SK-N-SH (cell line): ENCODE results near the gene CYB561A3. TPM values are rescaled to one million over a fixed set of nuclear protein-coding genes. Genes with fewer than 3 reads are reported as not detected.

ENCODE experiments used
- CTCF ChIA-PET: fragments of 300-600, 350-600 bp; formaldehyde crosslinking; extraction: SDS; loops from one replicate; lab custom pipeline; 2021; lab: Yijun Ruan, JAX
- POLR2A ChIA-PET: fragments of 350-600 bp; sonication (Branson Sonifier 250); formaldehyde crosslinking; extraction: SDS; loops from one replicate; lab custom pipeline; 2020; ENCODE audit warnings: antibody characterized with exemption, inconsistent platforms; lab: Yijun Ruan, JAX
- DNase-seq: peaks from one replicate; pipeline ENCODE4 v3.0.0; 2012
- H2AFZ ChIP-seq: fragments of 200-600 bp; sonication (generic); 2 replicates; pipeline ENCODE4 v1.8.1; 2016; ENCODE audit warnings: antibody characterized with exemption, mild to moderate bottlenecking, low read depth
- H3F3A ChIP-seq: fragments of 200-600 bp; sonication (generic); replicated peaks from 2 replicates; pipeline ENCODE3; 2016; ENCODE audit warnings: antibody characterized with exemption, mild to moderate bottlenecking; ENCODE audit not compliant: insufficient read depth
- H3K27ac ChIP-seq, 2 experiments: fragments of 200-500 bp in 1 of 2; fragments of 200-600 bp in 1 of 2; sonication (Bioruptor generic) in 1 of 2; sonication (generic), shearing (Covaris generic) in 1 of 2; 2 replicates each; pipeline versions ENCODE4 v1.5.1 to v1.6.1; 2014 to 2016; ENCODE audit warnings: low read depth in 2 of 2, inconsistent platforms in 1 of 2, low read length in 1 of 2, mild to moderate bottlenecking in 1 of 2, mixed read lengths in 1 of 2
- H3K27me3 ChIP-seq: fragments of 200-600 bp; sonication (generic), shearing (Covaris generic); 2 replicates; pipeline ENCODE4 v1.6.1; 2016; ENCODE audit warnings: mixed run types; ENCODE audit not compliant: insufficient read depth
- H3K36me3 ChIP-seq, 2 experiments: fragments of 200-500 bp in 1 of 2; fragments of 200-600 bp in 1 of 2; sonication (Bioruptor generic) in 1 of 2; sonication (generic) in 1 of 2; replicated peaks in 1 of 2; 2 replicates each; pipeline versions ENCODE3 to v1.5.1; 2014 to 2016; ENCODE audit warnings: low read length in 1 of 2, mild to moderate bottlenecking in 1 of 2; ENCODE audit not compliant: insufficient read depth in 2 of 2, control insufficient read depth in 1 of 2
- H3K4me1 ChIP-seq, 2 experiments: fragments of 200-500 bp in 1 of 2; fragments of 200-600 bp in 1 of 2; sonication (Bioruptor generic) in 1 of 2; sonication (generic), shearing (Covaris generic) in 1 of 2; 2 replicates each; pipeline versions ENCODE4 v1.5.1 to v1.6.1; 2014 to 2016; ENCODE audit warnings: low read depth in 1 of 2, low read length in 1 of 2, mixed run types in 1 of 2; ENCODE audit not compliant: insufficient read depth in 2 of 2, control insufficient read depth in 1 of 2
- H3K4me2 ChIP-seq: fragments of 200-600 bp; sonication (generic), shearing (Covaris generic); 2 replicates; pipeline ENCODE4 v1.6.1; 2017; ENCODE audit warnings: mixed run types
- H3K4me3 ChIP-seq, 2 experiments: fragments of 200-500 bp in 1 of 2; fragments of 200-600 bp in 1 of 2; sonication (Bioruptor generic) in 1 of 2; sonication (generic), shearing (Covaris generic) in 1 of 2; 2 replicates each; pipeline versions ENCODE4 v1.5.1 to v1.8.1; 2014 to 2016; ENCODE audit warnings: low read depth in 2 of 2, inconsistent platforms in 1 of 2, low read length in 1 of 2, mild to moderate bottlenecking in 1 of 2, mixed read lengths in 1 of 2, moderate library complexity in 1 of 2
- H3K79me2 ChIP-seq: fragments of 200-600 bp; sonication (generic); 2 replicates; pipeline ENCODE4 v1.8.1; 2017; ENCODE audit warnings: mild to moderate bottlenecking; ENCODE audit not compliant: insufficient read depth
- H3K9ac ChIP-seq: fragments of 200-600 bp; sonication (generic); 2 replicates; pipeline ENCODE4 v1.6.1; 2017; ENCODE audit warnings: mixed run types
- H3K9me2 ChIP-seq: fragments of 200-600 bp; sonication (generic); 2 replicates; pipeline ENCODE4 v1.6.1; 2017; ENCODE audit warnings: mixed run types
- H3K9me3 ChIP-seq: fragments of 200-600 bp; sonication (generic); 2 replicates; pipeline ENCODE4 v1.6.1; 2017; ENCODE audit warnings: mixed run types, mild to moderate bottlenecking, moderate library complexity
- H4K20me1 ChIP-seq: fragments of 200-600 bp; sonication (generic); 2 replicates; pipeline ENCODE4 v1.6.1; 2017; ENCODE audit warnings: mild to moderate bottlenecking, mixed run types; ENCODE audit not compliant: insufficient read depth
- ELF1 ChIP-seq: IDR thresholded peaks from 2 replicates; pipeline ENCODE4 v1.4.0; 2012
- EP300 ChIP-seq, 2 experiments: IDR thresholded peaks; 2 replicates each; pipeline versions ENCODE4 v1.4.0 to v1.6.1; 2012; ENCODE audit warnings: borderline replicate concordance in 1 of 2, low read depth in 1 of 2, low read length in 1 of 2
- FOSL2 ChIP-seq: IDR thresholded peaks from 2 replicates; pipeline ENCODE4 v1.4.0; 2012; ENCODE audit warnings: low read depth, mild to moderate bottlenecking, moderate library complexity, borderline replicate concordance
- FOXJ3 ChIP-seq: sonication (generic); formaldehyde crosslinking; IDR thresholded peaks from 2 replicates; pipeline ENCODE4 v1.5.1; 2020; ENCODE audit warnings: mild to moderate bottlenecking, missing genetic modification reagents
- MEF2A ChIP-seq: IDR thresholded peaks from 2 replicates; pipeline ENCODE4 v1.4.0; 2012; ENCODE audit warnings: low read depth, borderline replicate concordance
- RAD21 ChIP-seq: IDR thresholded peaks from 2 replicates; pipeline ENCODE4 v1.6.1; 2012; ENCODE audit warnings: mild to moderate bottlenecking, low read length
- RFX5 ChIP-seq: IDR thresholded peaks from 2 replicates; pipeline ENCODE4 v1.6.1; 2012; ENCODE audit warnings: mild to moderate bottlenecking, improper control_type of control experiment, low read length
- RXRA ChIP-seq: IDR thresholded peaks from 2 replicates; pipeline ENCODE4 v1.4.0; 2012; ENCODE audit warnings: low read depth, mild to moderate bottlenecking, borderline replicate concordance
- SIN3A ChIP-seq: IDR thresholded peaks from 2 replicates; pipeline ENCODE4 v1.6.1; 2012; ENCODE audit warnings: low read depth, mild to moderate bottlenecking, low read length, moderate library complexity, borderline replicate concordance
- TAF1 ChIP-seq: IDR thresholded peaks from 2 replicates; pipeline ENCODE4 v1.6.1; 2012; ENCODE audit warnings: low read depth, mild to moderate bottlenecking, low read length, moderate library complexity, borderline replicate concordance
- TCF12 ChIP-seq: IDR thresholded peaks from 2 replicates; pipeline ENCODE4 v1.4.0; 2012
- YY1 ChIP-seq: IDR thresholded peaks from 2 replicates; pipeline ENCODE4 v1.4.0; 2012; ENCODE audit warnings: low read depth, mild to moderate bottlenecking
- WGBS: methylation state at CpG from one replicate; pipeline ENCODE4 v1.1.6; 2017; ENCODE audit warnings: low lambda C conversion rate; 5-methylcytosine and 5-hydroxymethylcytosine counted together
- polyA plus RNA-seq, 3 experiments: library from polyadenylated mRNA; depleted of rRNA; stranded (reverse); fragments of >200 nt; gene quantifications; 2 replicates each; pipeline ENCODE4 v1.2.3, GENCODE V29; 2012
- TF ChIP-seq, protein P1 (sequence below): IDR thresholded peaks from 2 replicates; pipeline ENCODE4; 2012
- TF ChIP-seq, protein P2 (sequence below): IDR thresholded peaks from 2 replicates; pipeline ENCODE4 v1.4.0; 2012; ENCODE audit warnings: low read depth, borderline replicate concordance
- TF ChIP-seq, protein P3 (sequence below): fragments of 150-350 bp; IDR thresholded peaks from 2 replicates; pipeline ENCODE4 v1.6.1; 2016; ENCODE audit warnings: mild to moderate bottlenecking, low read depth, low read length

CYB561A3 gene
- polyA plus RNA-seq, 1 of the 3 experiments (the other 2 are of a cell fraction): 76.4 TPM

DNA sequence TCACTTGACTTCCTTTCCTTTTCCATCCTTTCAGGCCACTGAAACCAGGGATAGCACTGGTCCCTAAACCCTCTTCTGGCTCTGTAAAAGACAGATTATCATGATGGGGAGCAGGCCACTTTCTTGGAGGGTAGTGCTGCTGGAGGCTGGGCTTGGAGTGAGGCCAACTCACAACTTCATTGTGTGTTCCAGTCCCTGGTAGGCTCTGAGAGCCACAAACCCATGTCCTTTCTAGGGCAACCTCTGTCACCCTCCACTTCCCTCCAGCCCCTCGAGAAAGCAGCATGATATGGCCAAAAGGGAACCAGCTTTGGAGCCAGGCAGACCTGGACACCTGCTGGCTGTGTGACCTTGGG is 26.3 kb downstream of the CYB561A3 start:
- ChIA-PET POLR2A (interaction anchor here (1.6 to 4.3 kb wide), 3 partner anchors 10 to 51 kb away, joined by 6 to 48 read pairs (median 15); partner anchors contain the start of genes CYB561A3 and TMEM138), CTCF (interaction anchor here (0.7 to 7.9 kb wide), 13 partner anchors 8 to 303 kb away, joined by 3 to 300 read pairs (median 8); partner anchors contain the start of genes CPSF7, CYB561A3, SDHAF2 and TMEM138)
- WGBS: 100% methylated on average over 1 of the region's 1 CpG
- H3K79me2 ChIP-seq: peaks cover 26% of the 10 kb centered on the region
- no peaks in the 10 kb centered on the region for H3K9me3 ChIP-seq
- H2AFZ ChIP-seq: no peak overlapping the region
- no peak overlapping the region for H3K9ac ChIP-seq
- H3K36me3 ChIP-seq: peaks cover 0 to 12% of the 10 kb centered on the region in 2 experiments
- DNase-seq: no peak
- peak overlapping the region in 1 of 2 experiments; percentile 67; a peak in 2 of 4 replicates for H3K27ac ChIP-seq
- H3K27me3 ChIP-seq: no peaks in the 10 kb centered on the region
- TF ChIP-seq RFX5 (no peak), ELF1 (no peak), SIN3A (no peak), MEF2A (no peak), YY1 (no peak), FOSL2 (no peak), TCF12 (no peak), FOXJ3 (no peak), RXRA (no peak), RAD21 (no peak), EP300 (IDR thresholded peaks at IDR 0.05; ENCODE audit: borderline replicate concordance in 1 of 2, low read depth in 1 of 2, low read length in 1 of 2) (no peak), TAF1 (no peak)
- TF ChIP-seq, protein P1, sequence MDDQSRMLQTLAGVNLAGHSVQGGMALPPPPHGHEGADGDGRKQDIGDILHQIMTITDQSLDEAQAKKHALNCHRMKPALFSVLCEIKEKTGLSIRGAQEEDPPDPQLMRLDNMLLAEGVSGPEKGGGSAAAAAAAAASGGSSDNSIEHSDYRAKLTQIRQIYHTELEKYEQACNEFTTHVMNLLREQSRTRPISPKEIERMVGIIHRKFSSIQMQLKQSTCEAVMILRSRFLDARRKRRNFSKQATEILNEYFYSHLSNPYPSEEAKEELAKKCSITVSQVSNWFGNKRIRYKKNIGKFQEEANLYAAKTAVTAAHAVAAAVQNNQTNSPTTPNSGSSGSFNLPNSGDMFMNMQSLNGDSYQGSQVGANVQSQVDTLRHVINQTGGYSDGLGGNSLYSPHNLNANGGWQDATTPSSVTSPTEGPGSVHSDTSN: no peak
- TF ChIP-seq, protein P2, sequence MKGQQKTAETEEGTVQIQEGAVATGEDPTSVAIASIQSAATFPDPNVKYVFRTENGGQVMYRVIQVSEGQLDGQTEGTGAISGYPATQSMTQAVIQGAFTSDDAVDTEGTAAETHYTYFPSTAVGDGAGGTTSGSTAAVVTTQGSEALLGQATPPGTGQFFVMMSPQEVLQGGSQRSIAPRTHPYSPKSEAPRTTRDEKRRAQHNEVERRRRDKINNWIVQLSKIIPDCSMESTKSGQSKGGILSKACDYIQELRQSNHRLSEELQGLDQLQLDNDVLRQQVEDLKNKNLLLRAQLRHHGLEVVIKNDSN: no peak
- TF ChIP-seq, protein P3, sequence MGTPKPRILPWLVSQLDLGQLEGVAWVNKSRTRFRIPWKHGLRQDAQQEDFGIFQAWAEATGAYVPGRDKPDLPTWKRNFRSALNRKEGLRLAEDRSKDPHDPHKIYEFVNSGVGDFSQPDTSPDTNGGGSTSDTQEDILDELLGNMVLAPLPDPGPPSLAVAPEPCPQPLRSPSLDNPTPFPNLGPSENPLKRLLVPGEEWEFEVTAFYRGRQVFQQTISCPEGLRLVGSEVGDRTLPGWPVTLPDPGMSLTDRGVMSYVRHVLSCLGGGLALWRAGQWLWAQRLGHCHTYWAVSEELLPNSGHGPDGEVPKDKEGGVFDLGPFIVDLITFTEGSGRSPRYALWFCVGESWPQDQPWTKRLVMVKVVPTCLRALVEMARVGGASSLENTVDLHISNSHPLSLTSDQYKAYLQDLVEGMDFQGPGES: no peak
- H3K4me3 ChIP-seq: no peak overlapping the region
- no peaks in the 10 kb centered on the region for H3K9me2 ChIP-seq
- H3K4me1 ChIP-seq: peaks cover 17 to 40% of the 10 kb centered on the region in 2 experiments; a peak in 3 of 4 replicates
- H3F3A ChIP-seq: no peaks in the 10 kb centered on the region
- no peak overlapping the region for H3K4me2 ChIP-seq
- H4K20me1 ChIP-seq: peaks cover 14% of the 10 kb centered on the region
